A549 (cell line): ENCODE data around the gene PGAP3.
"Not testable (repeated sequence)": the region's sequence is repeated elsewhere in the genome, so short reads cannot be mapped to it uniquely, and the experiment has no call there.

Experiments
- CBX2 ChIP-seq: fragments of 200-600 bp; sonication (generic); IDR thresholded peaks from 2 replicates; pipeline ENCODE4 v1.6.1; 2016; ENCODE audit warnings: low read depth, mild to moderate bottlenecking, borderline replicate concordance
- E2F6 ChIP-seq: IDR thresholded peaks from 2 replicates; pipeline ENCODE4 v1.6.1; 2012; ENCODE audit warnings: low read depth, borderline replicate concordance
- NR3C1 ChIP-seq: fragments of >200 bp; sonication (Bioruptor Twin); formaldehyde crosslinking; IDR thresholded peaks from 3 replicates; pipeline ENCODE4 v1.6.1; 2017
- TF ChIP-seq, protein P1 (sequence below): fragments of >200 bp; sonication (Bioruptor Twin); formaldehyde crosslinking; IDR thresholded peaks from 3 replicates; pipeline ENCODE4 v1.5.1; 2016

DNA sequence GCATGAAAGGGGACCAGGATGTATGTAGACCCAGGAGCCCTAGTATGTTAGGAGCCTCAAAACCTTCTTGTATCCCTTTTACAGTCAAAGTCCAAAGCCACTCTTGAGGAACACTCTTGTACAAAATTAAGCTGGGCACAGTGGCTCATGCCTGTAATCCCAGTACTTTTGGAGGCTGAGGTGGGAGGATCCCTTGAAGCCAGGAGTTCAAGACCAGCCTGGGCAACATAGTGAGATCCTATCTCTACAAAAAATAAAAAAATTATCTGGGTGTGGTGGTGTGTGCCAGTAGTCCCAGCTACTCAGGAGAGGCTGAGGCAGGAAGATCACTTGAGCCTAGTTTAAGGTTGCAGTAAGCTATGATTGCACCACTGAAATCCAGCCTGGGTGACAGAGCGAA lies 38.1 kb upstream of the PGAP3 start:
- TF ChIP-seq E2F6, CBX2, NR3C1: not testable (repeated sequence)
- TF ChIP-seq, protein P1, sequence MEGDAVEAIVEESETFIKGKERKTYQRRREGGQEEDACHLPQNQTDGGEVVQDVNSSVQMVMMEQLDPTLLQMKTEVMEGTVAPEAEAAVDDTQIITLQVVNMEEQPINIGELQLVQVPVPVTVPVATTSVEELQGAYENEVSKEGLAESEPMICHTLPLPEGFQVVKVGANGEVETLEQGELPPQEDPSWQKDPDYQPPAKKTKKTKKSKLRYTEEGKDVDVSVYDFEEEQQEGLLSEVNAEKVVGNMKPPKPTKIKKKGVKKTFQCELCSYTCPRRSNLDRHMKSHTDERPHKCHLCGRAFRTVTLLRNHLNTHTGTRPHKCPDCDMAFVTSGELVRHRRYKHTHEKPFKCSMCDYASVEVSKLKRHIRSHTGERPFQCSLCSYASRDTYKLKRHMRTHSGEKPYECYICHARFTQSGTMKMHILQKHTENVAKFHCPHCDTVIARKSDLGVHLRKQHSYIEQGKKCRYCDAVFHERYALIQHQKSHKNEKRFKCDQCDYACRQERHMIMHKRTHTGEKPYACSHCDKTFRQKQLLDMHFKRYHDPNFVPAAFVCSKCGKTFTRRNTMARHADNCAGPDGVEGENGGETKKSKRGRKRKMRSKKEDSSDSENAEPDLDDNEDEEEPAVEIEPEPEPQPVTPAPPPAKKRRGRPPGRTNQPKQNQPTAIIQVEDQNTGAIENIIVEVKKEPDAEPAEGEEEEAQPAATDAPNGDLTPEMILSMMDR, result not testable (repeated sequence)
